ENCODE data around the gene HGF. TPM values are rescaled to one million over a fixed set of nuclear protein-coding genes. Genes with fewer than 3 reads are reported as not detected.
A peak's percentile ranks its signal among the peaks of the same experiment; 100 is the strongest.

HGF gene
- total RNA-seq, 1 donor from 2014 or later = not detected

GRCh38 chr7:81685270-81685868 lies 84.5 kb downstream of the HGF start:
- TF ChIP-seq, protein P1, sequence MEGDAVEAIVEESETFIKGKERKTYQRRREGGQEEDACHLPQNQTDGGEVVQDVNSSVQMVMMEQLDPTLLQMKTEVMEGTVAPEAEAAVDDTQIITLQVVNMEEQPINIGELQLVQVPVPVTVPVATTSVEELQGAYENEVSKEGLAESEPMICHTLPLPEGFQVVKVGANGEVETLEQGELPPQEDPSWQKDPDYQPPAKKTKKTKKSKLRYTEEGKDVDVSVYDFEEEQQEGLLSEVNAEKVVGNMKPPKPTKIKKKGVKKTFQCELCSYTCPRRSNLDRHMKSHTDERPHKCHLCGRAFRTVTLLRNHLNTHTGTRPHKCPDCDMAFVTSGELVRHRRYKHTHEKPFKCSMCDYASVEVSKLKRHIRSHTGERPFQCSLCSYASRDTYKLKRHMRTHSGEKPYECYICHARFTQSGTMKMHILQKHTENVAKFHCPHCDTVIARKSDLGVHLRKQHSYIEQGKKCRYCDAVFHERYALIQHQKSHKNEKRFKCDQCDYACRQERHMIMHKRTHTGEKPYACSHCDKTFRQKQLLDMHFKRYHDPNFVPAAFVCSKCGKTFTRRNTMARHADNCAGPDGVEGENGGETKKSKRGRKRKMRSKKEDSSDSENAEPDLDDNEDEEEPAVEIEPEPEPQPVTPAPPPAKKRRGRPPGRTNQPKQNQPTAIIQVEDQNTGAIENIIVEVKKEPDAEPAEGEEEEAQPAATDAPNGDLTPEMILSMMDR (conservative IDR thresholded peaks at IDR 0.05; ENCODE audit: low read depth, low read length) = no peak
- H3K4me3 ChIP-seq (ENCODE audit: low read depth, low read length) = no peak overlapping the region

GRCh38 chr7:81684514-81685269 lies 85.2 kb downstream of the HGF start:
- DNase-seq (ENCODE audit: low read depth) = peak; percentile 99
- H3K4me3 ChIP-seq (ENCODE audit: low read depth, low read length) = no peak overlapping the region
- TF ChIP-seq, protein P1 (conservative IDR thresholded peaks at IDR 0.05; ENCODE audit: low read depth, low read length) = no peak

More at GRCh38 chr7:81685270-81685868, 84.5 kb downstream of the HGF start:
- no peak for DNase-seq (ENCODE audit: low read depth)

DNA sequence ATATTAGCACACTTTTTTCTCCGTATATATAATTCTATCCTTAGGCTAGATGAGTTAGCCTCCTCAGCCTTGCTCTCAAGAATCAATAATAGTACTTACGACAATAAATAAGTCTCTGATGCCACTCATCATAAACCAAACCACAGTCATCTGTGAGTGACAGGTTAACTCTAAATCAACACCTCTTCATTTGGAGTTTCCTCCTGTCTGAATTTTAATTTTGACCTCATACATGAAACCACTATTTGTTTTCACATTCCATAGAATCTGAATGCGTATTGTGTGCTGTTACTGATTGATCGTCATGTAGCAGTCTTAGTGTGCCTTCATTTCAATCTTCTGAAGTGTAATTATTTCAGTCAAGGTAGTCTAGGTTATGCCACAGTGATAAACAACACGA lies 85.8 kb downstream of the HGF start:
- no peak for DNase-seq (ENCODE audit: low read depth)
- TF ChIP-seq, protein P1 (conservative IDR thresholded peaks at IDR 0.05; ENCODE audit: low read depth, low read length) = no peak
- no peak overlapping the region for H3K4me3 ChIP-seq (ENCODE audit: low read depth, low read length)

DNA sequence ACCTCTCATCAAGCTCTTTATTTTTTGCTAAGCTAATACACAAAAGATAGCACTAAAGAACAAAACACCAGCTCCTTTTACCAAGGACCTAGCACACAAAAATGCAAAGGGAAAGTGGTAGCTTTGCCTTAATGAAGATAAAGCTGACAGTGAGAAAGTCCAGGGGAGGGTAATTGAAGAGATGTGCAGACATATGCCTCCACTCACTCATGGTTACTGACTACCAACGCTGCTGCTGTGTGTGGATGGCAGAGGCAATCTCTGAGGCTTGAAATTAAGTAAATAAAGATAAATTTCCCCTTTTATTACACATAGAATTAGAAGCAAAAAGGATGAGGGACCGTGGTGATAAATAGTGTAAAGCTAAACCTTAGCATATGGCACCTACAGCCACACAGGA lies 87.0 kb downstream of the HGF start:
- no peak for DNase-seq (ENCODE audit: low read depth)
- TF ChIP-seq, protein P1 (conservative IDR thresholded peaks at IDR 0.05; ENCODE audit: low read depth, low read length) = no peak
- no peak overlapping the region for H3K4me3 ChIP-seq (ENCODE audit: low read depth, low read length)

DNA sequence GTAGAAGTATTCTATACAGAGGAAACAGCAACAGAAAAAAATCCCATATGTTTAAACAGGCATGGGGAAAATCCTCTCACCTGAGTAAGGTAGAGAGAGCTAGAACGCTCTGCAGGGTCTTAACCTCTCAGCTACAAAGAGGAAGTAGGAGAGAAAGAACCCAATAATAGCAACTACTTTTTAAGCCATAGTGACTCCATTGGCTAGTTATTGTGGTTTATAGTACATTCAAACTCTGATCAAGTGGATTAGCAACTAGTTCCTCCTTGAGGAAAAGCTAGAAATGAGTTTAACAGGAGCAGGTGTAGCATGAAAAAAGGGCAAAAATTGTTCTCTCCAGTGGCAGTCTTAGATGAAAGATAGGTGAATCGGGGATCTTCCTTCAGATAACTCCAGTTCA lies 89.7 kb downstream of the HGF start:
- TF ChIP-seq, protein P1 (conservative IDR thresholded peaks at IDR 0.05; ENCODE audit: low read depth, low read length) = no peak
- DNase-seq (ENCODE audit: low read depth) = no peak
- no peak overlapping the region for H3K4me3 ChIP-seq (ENCODE audit: low read depth, low read length)

- TF ChIP-seq, protein P1 (conservative IDR thresholded peaks at IDR 0.05; ENCODE audit: low read depth, low read length) = no peak
- H3K4me3 ChIP-seq (ENCODE audit: low read depth, low read length) = no peak overlapping the region
- no peak for DNase-seq (ENCODE audit: low read depth)
Observed at GRCh38 chr7:81676813-81677212, 93.0 kb downstream of the HGF start.

Measured in epithelial cell of proximal tubule (primary cell).